Vein endothelial cell (primary cell): ENCODE results near the gene SPESP1. TPM values are rescaled to one million over a fixed set of nuclear protein-coding genes. Genes with fewer than 3 reads are reported as not detected.

Experiments used
- total RNA-seq: library from RNA; depleted of rRNA; stranded (reverse); fragments of >200 nt; gene quantifications from 2 replicates; pipeline ENCODE4 v1.2.3, GENCODE V29; 2012

Gene SPESP1
- total RNA-seq = 2.3 and 5.9 TPM in 2 replicates

GRCh38 chr15:68930268-68931022 lies at the start of gene SPESP1:
TSS of gene SPESP1 (plus strand) at chr15:68930525. CDS start at chr15:68930654, 129 bp downstream.

Other genes starting within 250 kb of the SPESP1 start
- gene ANP32A, start 109.6 kb upstream of the SPESP1 start, total RNA-seq = 65.0 and 74.1 TPM in 2 replicates
- gene NOX5, start 84.2 kb downstream of the SPESP1 start, total RNA-seq = 0.33 TPM in 1 of 2 replicates, not detected in the other
- 163 and 174 TPM in 2 replicates for gene GLCE, start 230.1 kb downstream of the SPESP1 start, total RNA-seq